H1 (cell line): ENCODE results near the gene ASB3. TPM values are rescaled to one million over a fixed set of nuclear protein-coding genes. Genes with fewer than 3 reads are reported as not detected.

Experiments
- CTCF ChIA-PET: fragments of 300-600 bp; sonication (Branson Sonifier 250); formaldehyde crosslinking; loops from one replicate; lab custom pipeline; 2021; ENCODE audit not compliant: partially characterized antibody; lab: Charles Lee
- POLR2A ChIA-PET: fragments of 300-600 bp; sonication (Branson Sonifier 250); formaldehyde crosslinking; loops from one replicate; lab custom pipeline; 2021; ENCODE audit warnings: inconsistent platforms; ENCODE audit not compliant: partially characterized antibody; lab: Charles Lee
- DNase-seq, 2 experiments: peaks; one replicate each; pipeline versions ENCODE4 v3.0.0 to v3.0.0-alpha.2; 2010 to 2022; ENCODE audit warnings: low spot score in 2 of 2, low read depth in 1 of 2, mixed read lengths in 1 of 2
- FAIRE-seq: peaks from 2 replicates; lab custom pipeline; 2011; peaks lifted over from hg19 to GRCh38; lab: Jason Lieb, UNC
- H2AFZ ChIP-seq: 2 replicates; pipeline ENCODE4 v1.8.1; 2012; ENCODE audit warnings: low read length, inconsistent platforms
- H2AK5ac ChIP-seq: 2 replicates; pipeline ENCODE4 v1.6.1; 2013; ENCODE audit warnings: low read depth, low read length
- H2BK120ac ChIP-seq: replicated peaks from 2 replicates; pipeline ENCODE3; 2013; ENCODE audit warnings: low read depth, low read length, inconsistent platforms
- H2BK12ac ChIP-seq: 2 replicates; pipeline ENCODE4 v1.6.1; 2013; ENCODE audit warnings: low read depth, low read length
- H2BK15ac ChIP-seq: 2 replicates; pipeline ENCODE4 v1.6.1; 2013; ENCODE audit warnings: low read length
- H2BK20ac ChIP-seq: 2 replicates; pipeline ENCODE4 v1.6.1; 2013; ENCODE audit warnings: low read length
- H2BK5ac ChIP-seq: 2 replicates; pipeline ENCODE4 v1.6.1; 2013; ENCODE audit warnings: low read depth, low read length
- H3K14ac ChIP-seq: 2 replicates; pipeline ENCODE4 v1.6.1; 2013; ENCODE audit warnings: inconsistent platforms; ENCODE audit not compliant: insufficient read length
- H3K18ac ChIP-seq: 2 replicates; pipeline ENCODE4 v1.6.1; 2013; ENCODE audit warnings: low read length; ENCODE audit errors: extremely low read depth
- H3K23ac ChIP-seq: 2 replicates; pipeline ENCODE4 v1.6.1; 2013; ENCODE audit warnings: inconsistent platforms; ENCODE audit not compliant: insufficient read length
- H3K23me2 ChIP-seq: 2 replicates; pipeline ENCODE4 v1.6.1; 2013; ENCODE audit warnings: low read depth, low read length
- H3K27ac ChIP-seq: 2 replicates; pipeline ENCODE4 v1.6.1; 2011; ENCODE audit warnings: low read depth, low read length, inconsistent platforms
- H3K27me3 ChIP-seq, 4 experiments: replicated peaks in 1 of 4; 1 replicate in 1 of 4; 2 replicates in 3 of 4; pipeline versions ENCODE4 v1.6.1 to v1.8.1; 2011 to 2013; ENCODE audit warnings: low read length in 3 of 4, mild to moderate bottlenecking in 3 of 4, inconsistent platforms in 2 of 4, mixed read lengths in 2 of 4, moderate library complexity in 1 of 4; ENCODE audit not compliant: control insufficient read depth in 3 of 4, insufficient read depth in 3 of 4; ENCODE audit errors: extremely low read depth in 1 of 4
- H3K36me3 ChIP-seq, 4 experiments: 2 replicates each; pipeline versions ENCODE4 v1.6.1 to v1.8.1; 2011 to 2013; ENCODE audit warnings: mild to moderate bottlenecking in 4 of 4, low read length in 3 of 4, moderate library complexity in 2 of 4, control low read depth in 1 of 4, inconsistent platforms in 1 of 4; ENCODE audit not compliant: insufficient read depth in 4 of 4, control insufficient read depth in 2 of 4
- H3K4ac ChIP-seq: replicated peaks from 2 replicates; pipeline ENCODE3; 2013; ENCODE audit warnings: low read length, low read depth, mixed read lengths, inconsistent platforms; ENCODE audit not compliant: insufficient read length
- H3K4me1 ChIP-seq, 4 experiments: replicated peaks in 1 of 4; 1 replicate in 1 of 4; 2 replicates in 3 of 4; pipeline versions ENCODE4 v1.6.1 to v1.8.1; 2011 to 2013; ENCODE audit warnings: low read length in 3 of 4, inconsistent platforms in 2 of 4, mixed read lengths in 1 of 4; ENCODE audit not compliant: insufficient read depth in 4 of 4, control insufficient read depth in 3 of 4
- H3K4me2 ChIP-seq, 2 experiments: 2 replicates each; pipeline versions ENCODE4 v1.6.1 to v1.8.1; 2011 to 2013; ENCODE audit warnings: low read depth in 2 of 2, low read length in 2 of 2, control low read depth in 1 of 2, inconsistent platforms in 1 of 2, mild to moderate bottlenecking in 1 of 2; ENCODE audit not compliant: insufficient read depth in 1 of 2
- H3K4me3 ChIP-seq, 4 experiments: fragments of 200-600, 300-600 bp in 1 of 4; sonication (generic), shearing (Covaris generic), sonication (Bioruptor Twin) in 1 of 4; 2 replicates each; pipeline versions ENCODE4 v1.5.1 to v1.8.1; 2011 to 2016; ENCODE audit warnings: low read length in 4 of 4, low read depth in 3 of 4, control low read depth in 2 of 4, inconsistent platforms in 2 of 4, mild to moderate bottlenecking in 2 of 4, mixed read lengths in 1 of 4, moderate library complexity in 1 of 4; ENCODE audit not compliant: insufficient read depth in 2 of 4; ENCODE audit errors: extremely low read depth in 1 of 4
- H3K56ac ChIP-seq: replicated peaks from 2 replicates; pipeline ENCODE3; 2013; ENCODE audit warnings: low read depth, mild to moderate bottlenecking, mixed read lengths, low read length, inconsistent platforms; ENCODE audit not compliant: insufficient read length
- H3K79me1 ChIP-seq: 2 replicates; pipeline ENCODE4 v1.6.1; 2013; ENCODE audit warnings: low read depth, low read length, control low read depth
- H3K79me2 ChIP-seq, 2 experiments: 2 replicates each; pipeline versions ENCODE4 v1.6.1 to v1.8.1; 2012 to 2013; ENCODE audit warnings: low read length in 2 of 2, mild to moderate bottlenecking in 2 of 2, inconsistent platforms in 1 of 2; ENCODE audit not compliant: insufficient read depth in 2 of 2, control insufficient read depth in 1 of 2
- H3K9ac ChIP-seq, 4 experiments: replicated peaks in 1 of 4; 1 replicate in 1 of 4; 2 replicates in 3 of 4; pipeline versions ENCODE4 v1.6.1 to v1.8.1; 2011 to 2013; ENCODE audit warnings: low read depth in 3 of 4, low read length in 3 of 4, control low read depth in 2 of 4, mild to moderate bottlenecking in 2 of 4, moderate library complexity in 2 of 4, inconsistent platforms in 1 of 4; ENCODE audit errors: extremely low read depth in 1 of 4
- H3K9me3 ChIP-seq, 2 experiments: 2 replicates each; pipeline versions ENCODE4 v1.6.1 to v1.8.1; 2012 to 2013; ENCODE audit warnings: mild to moderate bottlenecking in 2 of 2, moderate library complexity in 2 of 2, control low read depth in 1 of 2, inconsistent platforms in 1 of 2, low read depth in 1 of 2, low read length in 1 of 2, mixed read lengths in 1 of 2; ENCODE audit not compliant: insufficient read depth in 2 of 2
- H4K20me1 ChIP-seq, 2 experiments: replicated peaks in 1 of 2; 2 replicates each; pipeline versions ENCODE3 to v1.8.1; 2011 to 2013; ENCODE audit warnings: inconsistent platforms in 2 of 2, low read length in 2 of 2, mild to moderate bottlenecking in 1 of 2; ENCODE audit not compliant: insufficient read depth in 2 of 2, control insufficient read depth in 1 of 2
- H4K5ac ChIP-seq: 2 replicates; pipeline ENCODE4 v1.6.1; 2013; ENCODE audit warnings: low read length, low read depth, mixed read lengths, inconsistent platforms; ENCODE audit not compliant: insufficient read length
- H4K8ac ChIP-seq: 2 replicates; pipeline ENCODE4 v1.8.0; 2013; ENCODE audit warnings: mild to moderate bottlenecking, moderate library complexity, low read length, inconsistent platforms; ENCODE audit not compliant: insufficient read depth; ENCODE audit errors: extremely low read depth
- H4K91ac ChIP-seq: replicated peaks from 2 replicates; pipeline ENCODE3; 2013; ENCODE audit warnings: low read length, mixed read lengths, inconsistent platforms; ENCODE audit not compliant: insufficient read length
- WGBS, 2 experiments: shearing (Covaris generic) in 1 of 2; methylation state at CpG; one replicate each; pipeline versions ENCODE4 v1.1.6 to v1.1.7; 2013 to 2015; ENCODE audit warnings: low lambda C conversion rate in 2 of 2, mixed read lengths in 2 of 2, inconsistent platforms in 1 of 2, low coverage in 1 of 2, missing lambda C conversion rate in 1 of 2; ENCODE audit not compliant: insufficient replicate concordance in 2 of 2, insufficient coverage in 1 of 2, insufficient read length in 1 of 2; ENCODE audit errors: extremely low coverage in 1 of 2, missing lambda C conversion rate in 1 of 2; 5-methylcytosine and 5-hydroxymethylcytosine counted together
- polyA plus RNA-seq, 7 experiments: library from polyadenylated mRNA; depleted of rRNA in 3 of 7; stranded (reverse) in 5 of 7; unstranded in 2 of 7; fragments of >200 nt in 5 of 7; fragments of 200-250 nt in 2 of 7; gene quantifications; 1 replicate in 5 of 7; 2 replicates in 1 of 7; 4 replicates in 1 of 7; pipeline versions ENCODE4 v1.2.1 to v1.2.3, GENCODE V29; 2011 to 2013; ENCODE audit warnings: missing spikeins in 2 of 7, mixed read lengths in 2 of 7
- total RNA-seq: library from RNA; stranded (reverse); fragmentation: NEBNext Ultra II Directional; extraction: Animal tissue kit (Norgen Biotek cat#: 25700); gene quantifications from 2 replicates; pipeline ENCODE4 v1.2.1, GENCODE V29; 2021

Gene ASB3
- total and polyA plus RNA-seq, 2 of the 8 experiments (the other 6 are each of a cell fraction or from before 2014, with no cell fraction given): 22.6 to 25.4 TPM

- Histone ChIP-seq H2AK5ac (no peak overlapping the region), H2BK15ac (no peak overlapping the region), H3K9me3 (no peaks in the 10 kb centered on the region), H3K14ac (no peak overlapping the region), H4K91ac (no peak overlapping the region), H3K4ac (no peak overlapping the region), H3K79me2 (no peaks in the 10 kb centered on the region), H3K56ac (no peak overlapping the region), H3K4me1 (no peaks in the 10 kb centered on the region), H4K20me1 (no peaks in the 10 kb centered on the region), H2BK12ac (no peak overlapping the region), H3K27ac (no peak overlapping the region), H3K9ac (no peak overlapping the region), H3K18ac (no peak overlapping the region), H3K4me3 (no peak overlapping the region), H3K36me3 (no peaks in the 10 kb centered on the region; a peak in 1 of 8 replicates), H3K27me3 (no peaks in the 10 kb centered on the region), H3K23me2 (no peaks in the 10 kb centered on the region), H2BK5ac (no peak overlapping the region), H2AFZ (no peak overlapping the region), H3K4me2 (no peak overlapping the region), H3K23ac (no peak overlapping the region), H3K79me1 (no peaks in the 10 kb centered on the region), H2BK20ac (no peak overlapping the region), H4K8ac (no peak overlapping the region), H4K5ac (no peak overlapping the region), H2BK120ac (no peak overlapping the region)
- POLR2A ChIA-PET: no interaction called here
- no peak for FAIRE-seq
- CTCF ChIA-PET: interaction anchor here (0.9 kb wide), 1 partner anchor 201 kb away, joined by 3 read pairs; no protein-coding TSS in a partner anchor
- no peak for DNase-seq
- 91% methylated on average over 2 of the region's 2 CpGs; no CpG with 5 or more reads in 1 of the 2 experiments for WGBS, 2 experiments
Measured at GRCh38 chr2:53690876-53691275, 95.9 kb downstream of the ASB3 start.
